HL-60/S4 treated with phorbol 12-myristate 13-acetate at 8.2 ng/mL for 4 days and 3 days (cell line): ENCODE results near the gene TTC7B.

ENCODE experiments used
- in situ Hi-C: fragments of 300-500 bp; cut with MboI; formaldehyde crosslinking; loops from 2 replicates; pipeline ENCODE4 v1.15.0; 2022; ENCODE audit warnings: low sequenced_read_pairs

Gene TTC7B

GRCh38 chr14:90808759-90809529, 7.3 kb downstream of the TTC7B start:
- in situ Hi-C loops, result no loop called here

GRCh38 chr14:90807060-90807459, 9.2 kb downstream of the TTC7B start:
- in situ Hi-C loops, result no loop called here

GRCh38 chr14:90805662-90806540, 10.3 kb downstream of the TTC7B start:
- in situ Hi-C loops, result no loop called here

GRCh38 chr14:90805084-90805391, 11.2 kb downstream of the TTC7B start:
- in situ Hi-C loops, result no loop called here

GRCh38 chr14:90804292-90805083, 11.7 kb downstream of the TTC7B start:
- in situ Hi-C loops, result no loop called here

- in situ Hi-C loops, result no loop called here
Measured at GRCh38 chr14:90803249-90803648, 13.0 kb downstream of the TTC7B start.

- in situ Hi-C loops, result no loop called here
Measured at GRCh38 chr14:90799420-90799819, 16.8 kb downstream of the TTC7B start.

- in situ Hi-C loops, result no loop called here
Measured at GRCh38 chr14:90797919-90798318, 18.3 kb downstream of the TTC7B start.

- in situ Hi-C loops, result no loop called here
Measured at GRCh38 chr14:90797451-90797850, 18.8 kb downstream of the TTC7B start.

GRCh38 chr14:90796329-90796728, 19.9 kb downstream of the TTC7B start:
- in situ Hi-C loops, result no loop called here

GRCh38 chr14:90795744-90796143, 20.5 kb downstream of the TTC7B start:
- in situ Hi-C loops, result no loop called here

- in situ Hi-C loops, result no loop called here
Measured at GRCh38 chr14:90791486-90791885, 24.7 kb downstream of the TTC7B start.

- in situ Hi-C loops, result no loop called here
Measured at GRCh38 chr14:90788031-90788430, 28.2 kb downstream of the TTC7B start.

GRCh38 chr14:90785876-90786450, 30.3 kb downstream of the TTC7B start:
- in situ Hi-C loops, result no loop called here

- in situ Hi-C loops, result no loop called here
Measured at GRCh38 chr14:90785471-90785870, 30.8 kb downstream of the TTC7B start.

GRCh38 chr14:90784621-90785270, 31.5 kb downstream of the TTC7B start:
- in situ Hi-C loops, result no loop called here

- in situ Hi-C loops, result no loop called here
Measured at GRCh38 chr14:90783344-90783743, 32.9 kb downstream of the TTC7B start.

- in situ Hi-C loops, result no loop called here
Measured at GRCh38 chr14:90782892-90783291, 33.3 kb downstream of the TTC7B start.

- in situ Hi-C loops, result no loop called here
Measured at GRCh38 chr14:90781876-90782275, 34.4 kb downstream of the TTC7B start.

- in situ Hi-C loops, result no loop called here
Measured at GRCh38 chr14:90781344-90781761, 34.9 kb downstream of the TTC7B start.

- in situ Hi-C loops, result no loop called here
Measured at GRCh38 chr14:90780519-90780918, 35.7 kb downstream of the TTC7B start.
